T-helper 1 cell (primary cell): ENCODE measurements around the gene OR2B6.
"Not testable (repeated sequence)": the region's sequence is repeated elsewhere in the genome, so short reads cannot be mapped to it uniquely, and the experiment has no call there.

ENCODE experiments used
- DNase-seq, 5 donors: peaks; one replicate each; pipeline ENCODE4 v3.0.0-alpha.2; 2012 to 2020
- total RNA-seq, 4 donors: gene quantifications; one replicate each; lab custom pipeline; 2026; lab: John Stamatoyannopoulos, UW

Gene OR2B6
- total RNA-seq, result 0 reads per million in 4 donors

GRCh38 chr6:27956941-27957340, at the start of gene OR2B6:
OR2B6 (plus strand) TSS chr6:27957241; CDS start chr6:27957241, 0 bp downstream.
- DNase-seq, result no peak

DNA sequence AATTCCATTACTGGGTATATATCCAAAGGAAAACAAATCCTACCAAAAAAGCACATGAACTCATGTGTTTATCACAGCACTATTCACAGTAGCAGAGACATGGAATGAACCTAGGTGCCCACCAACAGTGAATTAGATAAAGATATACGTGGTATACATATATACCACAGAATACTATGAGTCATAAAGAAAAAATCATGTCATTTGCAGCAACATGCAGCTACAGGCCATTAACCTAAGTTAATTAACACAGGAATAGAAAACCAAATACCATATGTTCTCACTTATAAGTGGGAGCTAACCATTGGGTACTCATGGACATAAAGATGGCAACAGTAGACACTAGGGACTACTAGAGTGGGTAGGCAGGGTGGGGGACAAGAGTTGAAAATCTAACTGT, 49.0 kb upstream of the OR2B6 start:
- no peak for DNase-seq

DNA sequence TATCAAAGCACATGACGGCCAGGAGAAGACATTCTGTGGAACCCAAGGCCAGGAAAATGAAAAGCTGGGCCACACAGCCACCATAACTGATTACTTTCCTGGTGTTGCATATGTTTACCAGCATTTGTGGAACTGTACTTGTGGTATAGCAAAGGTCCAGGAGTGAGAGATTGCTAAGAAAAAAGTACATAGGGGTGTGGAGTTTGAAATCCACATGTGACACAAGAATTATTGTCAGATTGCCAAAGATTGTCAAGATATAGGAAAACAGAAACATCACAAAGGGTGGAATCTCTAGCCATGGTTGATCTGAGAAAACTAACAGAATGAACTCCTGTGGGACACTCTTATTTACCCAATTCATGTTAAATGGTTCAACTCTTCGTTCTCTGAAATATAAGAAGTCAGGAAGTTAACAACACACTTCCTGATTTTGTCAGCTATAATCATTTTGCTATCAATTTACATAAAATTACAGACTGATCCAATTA, 45.0 kb upstream of the OR2B6 start, which contains the start of gene OR2B2:
OR2B2 (minus strand) TSS at position 441 of the 491 bp plus-strand sequence; CDS start at position 364, 77 bp downstream.
- DNase-seq, result no peak

DNA sequence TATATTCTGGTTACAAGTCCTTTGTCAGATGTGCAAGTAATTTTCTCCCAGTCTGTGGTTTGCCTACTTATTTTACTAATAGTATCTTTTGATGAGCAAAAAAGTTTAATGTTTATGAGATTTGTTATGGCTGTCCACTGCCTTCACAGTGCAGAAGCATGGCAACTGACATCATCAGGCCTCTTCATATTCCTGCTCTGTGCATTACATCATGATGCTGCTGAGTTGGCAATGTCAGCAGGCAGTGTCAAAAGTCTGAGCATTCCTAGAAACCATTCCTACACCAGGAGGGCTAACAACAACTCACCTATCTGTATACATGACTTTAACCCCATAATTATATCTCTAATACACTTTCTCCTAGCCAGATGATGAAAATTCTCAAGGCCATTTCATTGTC, 34.1 kb upstream of the OR2B6 start:
- no peak for DNase-seq

DNA sequence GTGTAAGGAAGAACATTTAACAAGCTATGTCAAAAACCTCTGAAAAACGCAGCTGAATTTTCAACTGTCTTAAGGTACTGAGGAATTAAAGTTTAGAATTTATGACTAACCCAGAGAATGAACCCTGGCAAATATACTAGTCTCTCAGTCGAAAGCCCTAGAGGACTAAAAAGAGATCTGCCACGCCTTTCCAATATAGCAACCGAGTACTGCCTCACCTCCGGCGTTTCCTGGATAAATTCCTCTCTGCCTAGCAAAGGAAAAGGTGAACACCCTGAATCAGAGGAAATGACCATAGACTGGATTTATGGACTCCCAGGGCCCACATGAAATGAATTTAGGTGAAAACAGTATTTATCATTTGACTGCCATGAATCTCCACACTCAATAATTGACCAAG, 32.9 kb upstream of the OR2B6 start:
- DNase-seq, result no peak

- not testable (repeated sequence) for DNase-seq
Measured at GRCh38 chr6:27928041-27928440, 29.0 kb upstream of the OR2B6 start.

DNA sequence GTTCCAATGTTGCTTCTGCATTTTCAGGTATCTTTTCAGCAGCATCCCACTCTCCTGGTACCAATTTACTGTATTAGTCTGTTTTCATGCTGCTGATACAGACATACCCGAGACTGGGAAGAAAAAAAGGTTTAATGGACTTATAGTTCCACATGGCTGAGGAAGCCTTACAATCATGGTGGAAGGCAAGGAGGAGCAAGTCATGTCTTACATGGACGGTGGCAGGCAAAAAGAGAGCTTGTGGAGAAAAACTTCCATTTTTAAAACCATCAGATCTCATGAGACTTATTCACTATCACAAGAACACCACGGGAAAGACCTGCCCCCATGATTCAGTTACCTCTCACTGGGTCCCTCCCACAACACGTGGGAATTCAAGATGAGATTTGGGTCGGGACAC, 27.1 kb upstream of the OR2B6 start:
- not testable (repeated sequence) for DNase-seq

DNA sequence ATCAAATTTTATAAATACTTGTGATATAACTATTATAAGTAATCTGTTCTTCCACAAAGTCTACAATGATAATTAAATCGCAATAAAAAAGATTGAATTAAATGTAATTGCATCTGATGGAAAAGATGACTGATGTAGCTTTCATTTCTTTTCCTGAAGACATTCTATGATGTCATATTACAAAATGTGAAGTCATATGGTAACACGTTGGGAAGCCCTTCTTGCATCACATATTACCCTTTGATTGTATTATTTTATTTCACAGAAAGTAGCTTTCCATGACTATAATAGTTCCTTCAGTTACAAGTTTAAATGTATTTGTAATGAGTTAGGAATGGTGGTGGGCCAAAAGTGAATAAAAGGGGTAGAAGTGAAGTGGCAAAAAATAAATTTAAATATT, 25.8 kb upstream of the OR2B6 start:
- no peak for DNase-seq

DNA sequence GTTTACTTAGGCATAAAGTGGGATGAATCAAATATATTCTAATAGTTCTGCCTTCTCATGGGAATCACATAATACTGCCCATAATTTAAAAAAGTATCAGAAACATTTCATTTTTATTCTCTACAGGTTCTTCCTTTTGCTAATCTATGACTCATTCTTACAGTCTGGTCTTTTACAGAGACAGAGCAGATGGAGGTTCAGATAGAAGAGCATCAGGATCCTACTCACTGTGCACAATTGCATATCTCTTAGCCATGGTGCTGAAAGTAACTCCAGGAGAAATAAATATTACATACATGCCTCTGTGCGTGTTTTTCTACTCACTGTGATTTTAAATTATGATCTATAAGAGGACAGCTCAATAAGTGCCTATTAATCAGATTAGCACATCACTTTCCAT, 16.3 kb upstream of the OR2B6 start:
- no peak for DNase-seq

- not testable (repeated sequence) for DNase-seq
Measured at GRCh38 chr6:27943072-27943471, 14.0 kb upstream of the OR2B6 start.

DNA sequence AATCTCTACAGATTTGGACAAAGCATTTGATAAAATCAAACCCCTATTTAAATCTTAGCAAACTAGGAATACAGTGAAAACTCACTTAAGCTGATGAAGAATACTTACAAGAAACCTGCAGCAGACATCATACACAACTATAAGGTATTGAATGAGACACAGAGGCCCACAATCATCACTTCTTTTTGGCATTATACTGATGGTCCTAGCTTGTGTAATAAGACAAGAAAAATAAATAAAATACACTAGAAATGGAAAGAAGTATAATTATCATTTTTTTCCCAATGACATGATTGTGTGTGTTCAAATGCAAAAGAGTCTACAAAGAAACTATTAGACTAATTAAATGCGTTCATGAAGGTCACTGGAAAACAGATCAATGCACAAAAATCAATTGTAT, 8.8 kb upstream of the OR2B6 start:
- no peak for DNase-seq

- no peak for DNase-seq
Measured at GRCh38 chr6:27951040-27951439, 6.0 kb upstream of the OR2B6 start.

GRCh38 chr6:27957516-27957915, 475 bp downstream of the OR2B6 start:
- DNase-seq, result no peak

DNA sequence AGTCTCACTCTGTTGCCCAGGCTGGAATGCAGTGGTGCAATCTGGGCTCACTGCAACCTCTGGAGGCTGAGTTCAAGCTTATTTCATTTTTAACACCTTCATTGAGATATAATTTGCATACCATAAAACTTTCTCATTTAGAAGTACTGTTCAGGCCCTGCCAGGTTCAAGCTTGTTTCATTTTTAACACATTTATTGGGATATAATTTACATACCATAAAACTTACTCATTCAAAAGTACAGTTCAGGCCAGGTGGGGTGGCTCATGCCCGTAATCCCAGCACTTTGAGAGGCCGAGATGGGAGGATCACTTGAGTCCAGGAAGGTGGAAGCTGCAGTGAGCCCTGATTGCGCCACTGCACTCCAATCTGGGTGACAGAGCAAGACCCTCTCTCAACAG, 5.5 kb downstream of the OR2B6 start:
- DNase-seq, result no peak

GRCh38 chr6:27966044-27966443, 9.0 kb downstream of the OR2B6 start:
- no peak for DNase-seq

GRCh38 chr6:27966816-27967426, 9.9 kb downstream of the OR2B6 start:
- no peak for DNase-seq

- no peak for DNase-seq
Measured at GRCh38 chr6:27970444-27970843, 13.4 kb downstream of the OR2B6 start.

GRCh38 chr6:27972750-27973149, 15.7 kb downstream of the OR2B6 start:
- DNase-seq, result no peak

DNA sequence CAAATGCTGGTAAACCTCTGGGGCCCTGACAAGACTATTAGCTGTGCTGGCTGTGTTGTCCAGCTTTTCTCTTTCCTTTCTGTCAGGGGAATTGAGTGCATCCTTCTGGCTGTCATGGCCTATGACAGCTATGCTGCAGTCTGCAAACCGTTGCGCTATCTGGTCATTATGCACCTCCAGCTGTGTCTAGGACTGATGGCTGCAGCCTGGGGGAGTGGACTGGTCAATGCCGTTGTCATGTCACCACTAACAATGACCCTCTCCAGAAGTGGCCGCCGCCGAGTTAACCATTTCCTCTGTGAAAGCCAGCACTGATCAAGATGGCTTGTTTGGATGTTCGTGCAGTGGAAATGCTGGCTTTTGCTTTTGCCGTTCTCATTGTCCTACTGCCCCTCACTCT, 20.3 kb downstream of the OR2B6 start:
- DNase-seq, result no peak

- DNase-seq, result no peak
Measured at GRCh38 chr6:27978705-27979104, 21.7 kb downstream of the OR2B6 start.

DNA sequence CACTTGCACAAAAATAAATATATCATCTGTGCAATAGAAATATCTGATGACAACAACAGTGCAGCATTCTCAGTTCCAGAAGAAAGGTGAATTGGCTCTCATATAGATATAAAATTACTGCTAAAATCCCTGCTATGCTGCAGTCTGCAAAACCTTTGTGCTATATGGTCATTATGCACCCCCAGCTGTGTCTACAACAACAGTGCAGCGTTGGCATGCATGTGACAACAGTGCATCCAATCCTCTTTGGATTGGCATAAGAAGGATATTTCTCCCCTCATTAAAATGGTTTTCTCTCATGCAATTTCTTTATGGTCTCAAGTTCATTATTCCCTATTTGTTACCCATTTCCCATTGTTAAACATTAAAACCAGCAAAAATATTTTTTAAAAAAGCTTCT, 23.1 kb downstream of the OR2B6 start:
- DNase-seq, result no peak

GRCh38 chr6:27986928-27987725, 30.1 kb downstream of the OR2B6 start:
- DNase-seq, result no peak

- DNase-seq, result no peak
Measured at GRCh38 chr6:27994616-27995015, 37.6 kb downstream of the OR2B6 start.
